Activated CD8-positive, alpha-beta memory T cell treated with anti-CD3 and anti-CD28 coated beads for 48 hours (primary cell): ENCODE measurements around the gene ASB13.

Experiments
- DNase-seq, 3 experiments: peaks; one replicate each; pipeline ENCODE4 v3.0.0-alpha.2; 2020; ENCODE audit warnings: low read depth in 2 of 3, low spot score in 2 of 3

The ASB13 gene

GRCh38 chr10:5670662-5671375 lies 4.4 kb upstream of the ASB13 start:
- no peak for DNase-seq

DNA sequence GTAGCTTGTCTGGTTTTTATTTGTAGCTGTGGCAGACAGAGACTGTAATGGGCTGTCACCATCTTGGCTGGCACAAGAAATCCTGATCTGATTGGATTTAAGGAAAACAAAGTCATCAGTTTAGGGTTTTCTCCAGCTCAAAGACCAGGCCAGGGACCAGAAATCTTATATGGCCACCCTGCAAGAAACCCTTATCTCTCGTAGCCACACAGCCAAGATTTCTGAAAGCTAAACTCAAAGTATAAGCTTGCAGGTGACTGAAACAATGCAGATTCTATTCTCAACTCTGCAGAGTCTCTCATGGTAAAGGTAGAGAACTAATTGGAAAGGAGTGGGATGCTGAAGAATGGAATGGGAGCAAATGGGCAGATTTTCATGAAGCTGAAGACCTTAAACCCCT lies 3.2 kb upstream of the ASB13 start:
- DNase-seq = no peak

GRCh38 chr10:5668429-5668828 lies 2.0 kb upstream of the ASB13 start:
- no peak for DNase-seq

GRCh38 chr10:5666841-5667630 lies 641 bp upstream of the ASB13 start:
- no peak for DNase-seq

- DNase-seq = no peak
Observed at GRCh38 chr10:5665373-5666007, 905 bp downstream of the ASB13 start.

- no peak for DNase-seq
Observed at GRCh38 chr10:5663692-5664427, 2.5 kb downstream of the ASB13 start.

GRCh38 chr10:5662708-5663579 lies 3.5 kb downstream of the ASB13 start:
- DNase-seq = no peak

GRCh38 chr10:5661043-5661442 lies 5.4 kb downstream of the ASB13 start:
- DNase-seq = no peak

GRCh38 chr10:5659702-5660528 lies 6.5 kb downstream of the ASB13 start:
- DNase-seq = no peak

- DNase-seq = no peak
Observed at GRCh38 chr10:5658871-5659618, 7.3 kb downstream of the ASB13 start.

- no peak for DNase-seq
Observed at GRCh38 chr10:5656737-5657579, 9.4 kb downstream of the ASB13 start.

- no peak for DNase-seq
Observed at GRCh38 chr10:5655121-5655520, 11.3 kb downstream of the ASB13 start.

- DNase-seq = no peak
Observed at GRCh38 chr10:5654218-5654755, 12.1 kb downstream of the ASB13 start.

- no peak for DNase-seq
Observed at GRCh38 chr10:5652746-5653145, 13.6 kb downstream of the ASB13 start.

GRCh38 chr10:5651388-5651764 lies 15.0 kb downstream of the ASB13 start:
- no peak for DNase-seq

GRCh38 chr10:5650664-5651387 lies 15.6 kb downstream of the ASB13 start:
- no peak for DNase-seq

- no peak for DNase-seq
Observed at GRCh38 chr10:5649746-5650145, 16.6 kb downstream of the ASB13 start.
